ENCODE data around the gene GIMD1.

GRCh38 chr4:106384878-106385277 is 16.3 kb upstream of the GIMD1 start:
- no peak for TF ChIP-seq CTCF (IDR thresholded peaks at IDR 0.05)
- TF ChIP-seq POLR2A (IDR thresholded peaks at IDR 0.05), result no peak
